GM12865 (cell line): ENCODE results near the gene MYH7.
"Not testable (repeated sequence)": the region's sequence is repeated elsewhere in the genome, so short reads cannot be mapped to it uniquely, and the experiment has no call there.

Source experiments
- DNase-seq: peaks from one replicate; pipeline ENCODE4 v3.0.0; 2010; ENCODE audit warnings: low read depth
- H3K4me3 ChIP-seq: 2 replicates; pipeline ENCODE4 v1.5.1; 2011; ENCODE audit warnings: mild to moderate bottlenecking, low read depth, low read length, control low read depth
- CTCF ChIP-seq: IDR thresholded peaks from 2 replicates; pipeline ENCODE4 v1.5.1; 2011; ENCODE audit warnings: low read length, control low read depth, low read depth, inconsistent platforms; ENCODE audit not compliant: insufficient read depth; ENCODE audit errors: missing control alignments

MYH7 gene

GRCh38 chr14:23460960-23461359, 25.5 kb upstream of the MYH7 start:
- no peak for DNase-seq

GRCh38 chr14:23457587-23458445, 22.4 kb upstream of the MYH7 start:
- no peak for TF ChIP-seq CTCF
- no peak for DNase-seq
- H3K4me3 ChIP-seq, result no peak overlapping the region

More at GRCh38 chr14:23460960-23461359, 25.5 kb upstream of the MYH7 start:
- no peak for TF ChIP-seq CTCF
- no peak overlapping the region for H3K4me3 ChIP-seq

- TF ChIP-seq CTCF, result peak; percentile 0
- DNase-seq, result not testable (repeated sequence)
Observed at GRCh38 chr14:23456883-23457586, 21.6 kb upstream of the MYH7 start.

GRCh38 chr14:23454445-23454856, 19.0 kb upstream of the MYH7 start:
- TF ChIP-seq CTCF, result no peak
- no peak for DNase-seq
- no peak overlapping the region for H3K4me3 ChIP-seq

More at GRCh38 chr14:23456883-23457586, 21.6 kb upstream of the MYH7 start:
- not testable (repeated sequence) for H3K4me3 ChIP-seq

- no peak for TF ChIP-seq CTCF
- no peak for DNase-seq
- H3K4me3 ChIP-seq, result no peak overlapping the region
Observed at GRCh38 chr14:23452237-23452636, 16.8 kb upstream of the MYH7 start.

GRCh38 chr14:23450379-23450778, 14.9 kb upstream of the MYH7 start:
- TF ChIP-seq CTCF, result no peak
- H3K4me3 ChIP-seq, result no peak overlapping the region
- DNase-seq, result no peak
